GF-D8 (cell line): Measurements from ENCODE around the gene PRRT3.
"Not testable (repeated sequence)": the region's sequence is repeated elsewhere in the genome, so short reads cannot be mapped to it uniquely, and the experiment has no call there.

Source experiments
- DNase-seq: peaks from one replicate; lab custom pipeline; 2025; lab: John Stamatoyannopoulos, UW

PRRT3 gene

DNA sequence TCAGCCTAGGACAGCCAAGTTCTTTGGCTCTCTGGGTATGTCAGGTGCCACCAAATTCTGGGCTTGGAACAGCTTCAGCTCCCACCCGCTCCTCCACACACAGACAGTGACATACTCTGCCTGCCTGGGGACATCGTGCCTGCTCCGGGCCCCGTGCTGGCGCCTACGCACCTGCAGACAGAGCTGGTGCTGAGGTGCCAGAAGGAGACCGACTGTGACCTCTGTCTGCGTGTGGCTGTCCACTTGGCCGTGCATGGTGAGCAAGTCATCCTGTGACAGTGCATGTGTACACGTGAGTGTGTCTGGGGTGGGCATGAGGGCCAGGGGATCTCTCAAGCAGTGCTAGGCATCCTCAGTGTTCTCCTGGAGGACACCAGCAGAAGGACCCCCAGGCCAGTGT lies 34.4 kb downstream of the PRRT3 start:
- no peak for DNase-seq

- no peak for DNase-seq
These were observed 35.2 kb downstream of the PRRT3 start, which contains the start of gene IL17RC for GRCh38 chr3:9916734-9917680. Gene IL17RC, plus strand, starts transcription at chr3:9917098. Its CDS starts 218 bp downstream, at chr3:9917316.

DNA sequence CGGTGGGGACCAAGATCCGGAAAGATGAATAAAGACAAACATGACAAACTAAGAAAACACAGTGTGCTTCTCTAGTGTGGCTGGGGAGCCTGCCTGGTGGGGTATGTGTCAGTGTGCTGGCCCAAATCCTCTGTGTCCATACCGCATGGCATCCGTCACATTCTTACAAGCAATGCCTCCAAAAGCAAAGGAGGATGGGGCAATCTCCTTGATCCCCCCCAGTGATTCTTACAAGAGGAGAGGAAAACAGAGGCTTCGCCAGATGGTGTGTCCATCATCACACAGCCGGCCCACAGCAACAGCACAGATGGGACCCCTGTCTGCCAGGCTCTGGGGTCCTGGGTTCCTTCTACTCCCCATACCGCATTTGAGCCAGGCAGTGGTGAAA lies 35.9 kb downstream of the PRRT3 start:
- no peak for DNase-seq

DNA sequence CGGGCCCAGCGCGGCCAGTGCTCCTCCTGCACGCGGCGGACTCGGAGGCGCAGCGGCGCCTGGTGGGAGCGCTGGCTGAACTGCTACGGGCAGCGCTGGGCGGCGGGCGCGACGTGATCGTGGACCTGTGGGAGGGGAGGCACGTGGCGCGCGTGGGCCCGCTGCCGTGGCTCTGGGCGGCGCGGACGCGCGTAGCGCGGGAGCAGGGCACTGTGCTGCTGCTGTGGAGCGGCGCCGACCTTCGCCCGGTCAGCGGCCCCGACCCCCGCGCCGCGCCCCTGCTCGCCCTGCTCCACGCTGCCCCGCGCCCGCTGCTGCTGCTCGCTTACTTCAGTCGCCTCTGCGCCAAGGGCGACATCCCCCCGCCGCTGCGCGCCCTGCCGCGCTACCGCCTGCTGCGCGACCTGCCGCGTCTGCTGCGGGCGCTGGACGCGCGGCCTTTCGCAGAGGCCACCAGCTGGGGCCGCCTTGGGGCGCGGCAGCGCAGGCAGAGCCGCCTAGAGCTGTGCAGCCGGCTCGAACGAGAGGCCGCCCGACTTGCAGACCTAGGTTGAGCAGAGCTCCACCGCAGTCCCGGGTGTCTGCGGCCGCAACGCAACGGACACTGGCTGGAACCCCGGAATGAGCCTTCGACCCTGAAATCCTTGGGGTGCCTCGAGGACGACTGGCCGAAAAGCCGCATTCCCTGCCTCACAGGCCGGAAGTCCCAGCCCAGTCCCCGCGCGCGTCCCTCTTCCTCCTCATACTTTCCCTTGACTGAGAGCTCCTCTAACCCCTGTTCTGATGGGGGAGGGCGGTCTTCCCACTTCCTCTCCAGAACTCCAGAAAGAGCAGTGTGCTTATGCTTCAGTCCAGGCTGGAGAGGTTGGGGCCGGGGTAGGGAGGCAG lies 36.7 kb downstream of the PRRT3 start:
- peak; percentile 19 for DNase-seq

DNA sequence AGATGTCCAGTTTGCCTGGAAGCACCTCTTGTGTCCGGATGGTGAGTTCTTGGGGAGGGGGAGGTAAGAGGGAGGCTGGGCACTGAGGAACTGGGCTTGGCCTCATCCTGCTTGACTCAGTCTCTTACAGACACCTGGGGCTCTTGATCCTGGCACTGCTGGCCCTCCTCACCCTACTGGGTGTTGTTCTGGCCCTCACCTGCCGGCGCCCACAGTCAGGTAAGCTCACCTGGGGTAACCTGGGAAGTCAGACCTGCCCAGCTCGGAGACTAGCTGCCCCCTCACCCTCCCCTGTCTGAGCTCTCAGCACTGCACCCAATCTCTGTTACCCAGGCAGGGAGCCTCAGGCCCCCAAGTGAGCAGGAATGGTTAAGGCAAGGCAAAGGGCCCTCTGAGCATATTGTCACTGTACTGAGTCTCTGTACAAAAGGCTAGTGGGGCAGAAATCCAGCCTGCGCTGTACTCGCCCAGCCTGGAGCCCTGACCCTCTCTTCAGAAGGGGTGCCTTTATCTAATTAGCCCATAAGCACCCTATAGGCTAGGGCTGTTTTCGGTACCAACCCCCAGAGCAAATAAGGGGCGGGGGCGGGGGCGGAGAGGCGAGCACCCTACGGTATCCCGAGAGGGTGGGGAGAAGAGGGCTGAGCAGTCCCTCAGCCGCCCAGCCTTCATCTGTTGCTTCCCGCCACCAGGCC lies 37.5 kb downstream of the PRRT3 start:
- peak; percentile 45 for DNase-seq

GRCh38 chr3:9914011-9914410 lies 38.2 kb downstream of the PRRT3 start:
- DNase-seq: no peak

DNA sequence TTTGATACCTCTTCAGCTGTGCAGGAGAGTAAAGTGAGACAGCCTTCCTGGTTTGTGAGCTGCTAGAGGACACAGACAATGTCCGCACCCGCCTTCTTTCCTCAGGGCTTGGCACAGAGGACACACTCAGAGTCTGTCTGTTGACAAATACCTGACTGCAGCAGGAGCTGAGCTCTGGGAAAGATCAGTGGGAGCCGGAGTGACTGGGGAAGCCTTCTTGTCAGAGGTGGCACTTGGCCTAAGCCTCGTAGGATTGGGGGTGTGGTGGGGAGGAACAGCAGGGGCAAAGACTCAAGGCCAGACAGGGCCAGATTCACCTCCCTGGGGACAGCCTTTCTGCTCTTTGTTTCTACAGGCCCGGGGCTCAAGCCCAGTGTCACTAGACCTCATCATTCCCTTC lies 38.6 kb downstream of the PRRT3 start:
- no peak for DNase-seq

- peak; percentile 77 for DNase-seq
These were observed 39.8 kb downstream of the PRRT3 start for GRCh38 chr3:9912294-9912935.

DNA sequence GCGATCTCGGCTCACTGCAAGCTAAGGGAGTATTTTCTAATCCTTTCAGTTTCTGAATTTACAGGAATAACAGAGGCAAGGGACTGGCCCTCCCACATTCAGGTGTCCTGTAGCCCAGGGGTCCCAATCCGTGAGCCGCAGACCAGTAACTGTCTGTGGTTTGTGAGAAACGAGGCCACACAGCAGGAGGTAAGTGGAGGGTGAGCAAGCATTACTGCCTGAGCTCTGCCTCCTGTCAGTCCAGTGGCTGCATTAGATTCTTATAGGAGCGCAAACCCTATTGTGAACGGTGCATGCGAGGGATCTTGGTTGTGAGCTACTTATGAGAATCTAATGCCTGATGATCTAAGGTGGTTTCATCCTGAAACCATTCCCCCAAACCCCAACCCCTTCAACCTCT lies 40.3 kb downstream of the PRRT3 start:
- no peak for DNase-seq

DNA sequence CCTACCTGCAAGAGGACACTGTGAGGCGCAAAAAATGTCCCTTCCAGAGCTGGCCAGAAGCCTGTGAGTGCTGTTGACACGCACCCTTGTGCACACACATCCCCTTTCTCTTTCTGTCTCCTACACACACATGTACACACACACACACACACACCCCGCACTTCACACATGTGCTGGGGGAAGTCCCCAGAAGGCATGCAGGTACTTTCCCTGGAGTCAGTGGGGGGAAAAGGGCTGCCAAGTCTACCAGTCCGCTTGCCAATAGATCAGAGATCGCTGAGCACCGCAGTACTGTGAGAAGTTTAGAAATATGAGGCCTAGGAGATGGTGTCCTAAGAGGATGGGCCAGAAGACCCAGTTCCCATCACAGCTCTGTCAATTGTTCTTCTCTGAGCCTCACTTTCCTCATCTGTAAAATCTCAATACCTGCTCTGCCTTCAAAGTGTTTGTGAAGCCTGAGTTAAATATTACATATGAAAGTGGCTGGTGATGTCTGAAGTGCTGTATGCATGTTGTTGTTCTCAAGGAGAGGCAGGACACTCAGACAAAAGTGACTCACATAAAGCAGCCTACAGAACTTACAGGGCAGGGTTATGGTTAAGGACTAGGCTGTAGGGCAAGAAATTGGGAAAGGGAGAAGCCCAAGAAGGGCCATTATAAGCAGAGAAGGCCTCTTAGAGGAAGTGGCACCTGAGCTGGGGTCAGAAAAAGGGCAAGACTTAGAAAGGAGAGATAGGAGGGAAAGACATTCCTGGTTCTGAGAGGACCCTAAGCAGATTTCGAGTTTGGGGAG lies 42.8 kb downstream of the PRRT3 start:
- DNase-seq: no peak

DNA sequence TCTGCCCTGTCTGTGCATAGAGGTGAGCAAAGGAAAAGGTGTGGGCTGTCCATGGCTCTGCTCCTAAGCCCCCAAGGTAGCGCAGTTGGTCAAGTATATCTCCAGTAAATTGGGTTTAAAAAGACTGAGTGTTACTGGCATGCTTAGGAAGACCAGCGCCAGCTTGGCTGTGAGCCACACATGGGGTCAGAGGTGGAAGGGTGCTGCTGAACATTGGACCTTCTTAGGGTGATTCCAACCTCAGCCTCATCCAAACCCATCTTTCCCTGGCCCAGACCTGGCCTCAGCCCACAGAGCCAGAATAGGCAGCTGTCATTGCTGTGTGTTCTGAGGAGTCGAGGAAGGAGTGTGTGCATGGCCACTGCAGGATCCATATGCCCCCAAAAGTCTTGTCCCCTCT lies 43.9 kb downstream of the PRRT3 start:
- DNase-seq: no peak

DNA sequence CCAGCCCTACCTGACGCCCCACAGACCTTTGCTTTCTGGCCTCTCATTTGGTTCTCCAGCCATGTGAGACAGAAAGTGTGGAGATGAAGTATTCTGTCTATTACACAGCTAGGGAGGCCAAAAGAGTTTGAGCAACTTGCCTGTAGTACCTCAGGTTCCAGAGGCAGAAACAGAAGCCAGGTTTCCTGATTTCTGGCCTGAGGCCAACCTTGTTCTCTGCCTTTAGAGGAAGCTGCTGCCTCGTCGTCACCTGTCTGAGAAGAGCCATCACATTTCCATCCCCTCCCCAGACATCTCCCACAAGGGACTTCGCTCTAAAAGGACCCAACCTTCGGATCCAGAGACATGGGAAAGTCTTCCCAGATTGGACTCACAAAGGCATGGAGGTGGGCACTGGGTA lies 45.7 kb downstream of the PRRT3 start:
- no peak for DNase-seq

DNA sequence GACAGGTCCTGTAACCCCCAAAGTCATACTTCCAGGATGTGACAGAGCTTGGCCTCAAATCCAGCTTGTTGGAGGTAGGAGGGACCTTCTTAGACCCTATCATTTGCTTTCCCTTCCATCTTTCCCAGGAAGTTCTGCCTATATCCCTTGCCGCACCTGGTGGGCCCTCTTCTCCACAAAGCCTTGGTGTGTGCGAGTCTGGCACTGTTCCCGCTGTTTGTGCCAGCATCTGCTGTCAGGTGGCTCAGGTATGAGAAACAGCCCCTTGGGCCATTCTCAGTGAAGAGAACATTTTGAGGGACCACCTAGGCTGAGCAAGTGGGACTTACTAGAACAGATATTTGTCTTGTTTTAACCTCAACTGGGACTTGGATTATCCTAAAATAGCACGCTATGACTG lies 48.3 kb downstream of the PRRT3 start:
- no peak for DNase-seq

DNA sequence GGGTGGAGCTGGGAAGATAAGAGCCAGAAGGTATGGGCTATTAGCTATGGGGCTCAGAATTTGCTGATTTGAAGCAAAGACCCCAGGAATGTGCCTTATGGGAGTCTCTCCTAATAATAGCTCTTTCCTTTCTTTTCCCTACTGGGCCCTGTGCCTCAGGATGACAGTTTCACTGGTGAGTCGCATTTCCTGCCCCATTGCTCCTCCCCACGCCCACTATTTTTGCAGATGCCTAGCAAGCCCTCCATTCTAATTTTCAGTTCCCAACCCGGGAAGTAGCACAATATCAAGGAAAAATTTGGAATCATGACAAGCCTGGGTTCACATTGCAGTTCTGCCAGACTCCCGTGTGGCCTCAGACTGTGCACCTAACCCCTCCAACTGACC lies 49.0 kb downstream of the PRRT3 start:
- DNase-seq: no peak

DNA sequence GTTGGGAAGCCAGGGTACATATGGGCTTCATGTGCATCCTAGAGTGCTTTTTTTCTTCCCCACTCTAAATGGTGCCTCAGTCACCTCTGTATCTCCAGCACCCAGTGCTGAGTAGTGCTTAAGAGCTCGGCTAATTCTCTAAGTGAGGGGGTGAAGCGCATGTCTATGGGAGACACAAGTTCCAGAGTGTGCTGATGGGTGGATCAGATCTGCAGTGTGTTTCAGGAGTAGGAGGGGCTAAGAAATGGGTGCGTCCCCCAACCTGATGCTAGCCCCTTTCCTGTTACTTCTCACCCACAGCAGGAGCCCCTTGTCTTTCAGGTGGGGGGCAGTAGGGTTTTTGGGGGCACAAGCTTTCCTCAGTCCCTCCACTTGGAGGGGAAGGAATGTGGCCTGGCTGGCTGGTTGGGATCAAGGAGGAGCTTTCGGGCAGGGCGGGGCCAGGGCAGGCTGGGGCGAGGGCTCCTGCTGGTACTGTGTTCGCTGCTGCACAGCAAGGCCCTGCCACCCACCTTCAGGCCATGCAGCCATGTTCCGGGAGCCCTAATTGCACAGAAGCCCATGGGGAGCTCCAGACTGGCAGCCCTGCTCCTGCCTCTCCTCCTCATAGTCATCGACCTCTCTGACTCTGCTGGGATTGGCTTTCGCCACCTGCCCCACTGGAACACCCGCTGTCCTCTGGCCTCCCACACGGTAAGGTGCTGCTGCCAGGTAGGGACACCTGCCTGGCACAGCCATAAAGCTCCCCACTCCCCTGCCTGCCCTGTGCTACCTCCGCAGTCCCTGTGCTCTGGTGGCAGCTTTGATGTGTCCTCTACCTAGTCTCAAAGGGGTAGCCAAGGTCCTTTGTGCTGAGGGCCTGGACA lies 49.6 kb downstream of the PRRT3 start, which contains the start of gene IL17RE:
TSS of gene IL17RE (plus strand) at position 477 of the 866 bp plus-strand sequence. CDS start at position 562, 85 bp downstream.
- no peak for DNase-seq

- no peak for DNase-seq
These were observed 50.2 kb downstream of the PRRT3 start for GRCh38 chr3:9901967-9902366.

DNA sequence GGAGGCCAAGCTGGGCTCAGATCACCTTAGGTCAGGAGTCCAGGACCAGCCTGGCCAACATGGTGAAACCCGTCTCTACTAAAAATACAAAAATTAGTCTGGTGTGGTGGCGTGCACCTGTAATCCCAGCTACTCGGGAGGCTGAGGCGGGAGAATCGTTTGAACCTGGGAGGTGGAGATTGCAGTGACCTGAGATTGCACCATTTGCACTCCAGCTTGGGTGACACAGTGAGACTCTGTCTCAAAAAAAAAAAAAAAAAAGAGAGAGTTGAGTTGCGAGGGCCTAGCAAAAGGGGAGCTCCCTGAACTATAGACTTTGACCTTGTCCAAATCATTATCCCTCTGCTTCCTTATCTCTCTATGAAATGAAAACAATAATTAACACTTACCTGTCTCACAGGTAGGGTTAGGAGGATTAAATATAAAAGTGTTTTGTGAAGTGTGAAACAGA lies 51.2 kb downstream of the PRRT3 start:
- DNase-seq: not testable (repeated sequence)

GRCh38 chr3:9899289-9899791 lies 52.9 kb downstream of the PRRT3 start:
- DNase-seq: no peak

- DNase-seq: no peak
These were observed 53.6 kb downstream of the PRRT3 start for GRCh38 chr3:9898467-9899241.
